NT2/D1 (cell line): ENCODE results near the gene CEP112.
"Not testable (repeated sequence)": the region's sequence is repeated elsewhere in the genome, so short reads cannot be mapped to it uniquely, and the experiment has no call there.

Source experiments
- DNase-seq: peaks from one replicate; pipeline ENCODE4 v3.0.0-alpha.2; 2011; ENCODE audit warnings: low read depth, low spot score
- H3K27me3 ChIP-seq: 2 replicates; pipeline ENCODE4 v1.6.0; 2011; ENCODE audit warnings: mild to moderate bottlenecking; ENCODE audit not compliant: insufficient read length, insufficient read depth
- H3K36me3 ChIP-seq: 2 replicates; pipeline ENCODE4 v1.6.1; 2011; ENCODE audit warnings: mild to moderate bottlenecking, low read length, mixed read lengths; ENCODE audit not compliant: insufficient read depth, insufficient read length
- H3K4me1 ChIP-seq: 2 replicates; pipeline ENCODE4 v1.5.1; 2011; ENCODE audit not compliant: insufficient read depth, insufficient read length
- H3K4me3 ChIP-seq: 2 replicates; pipeline ENCODE4 v1.5.1; 2011; ENCODE audit warnings: low read depth; ENCODE audit not compliant: insufficient read length
- H3K9ac ChIP-seq: 2 replicates; pipeline ENCODE4 v1.6.0; 2011; ENCODE audit warnings: low read depth; ENCODE audit not compliant: insufficient read length
- H3K9me3 ChIP-seq: 2 replicates; pipeline ENCODE4 v1.5.1; 2011; ENCODE audit warnings: mild to moderate bottlenecking, low read length; ENCODE audit not compliant: insufficient read depth
- SUZ12 ChIP-seq: IDR thresholded peaks from 2 replicates; pipeline ENCODE4 v1.6.1; 2011; ENCODE audit not compliant: insufficient read length, insufficient read depth; ENCODE audit errors: extremely low read depth
- YY1 ChIP-seq: IDR thresholded peaks from 2 replicates; pipeline ENCODE4 v1.6.1; 2011; ENCODE audit not compliant: insufficient read length, insufficient read depth
- ZNF274 ChIP-seq: IDR thresholded peaks from 2 replicates; pipeline ENCODE4 v1.6.1; 2011; ENCODE audit warnings: mild to moderate bottlenecking, low read depth, low read length

The CEP112 gene

GRCh38 chr17:65852911-65853310 is 339.0 kb downstream of the CEP112 start:
- DNase-seq: no peak
- no peak for TF ChIP-seq SUZ12
- TF ChIP-seq YY1: no peak
- no peak for TF ChIP-seq ZNF274
- no peaks in the 10 kb centered on the region for H3K4me1 ChIP-seq

GRCh38 chr17:65851965-65852736 is 339.8 kb downstream of the CEP112 start:
- DNase-seq: no peak
- Histone ChIP-seq H3K4me1 (no peaks in the 10 kb centered on the region), H3K4me3 (no peak overlapping the region), H3K9ac (no peak overlapping the region), H3K27me3 (no peaks in the 10 kb centered on the region), H3K9me3 (no peaks in the 10 kb centered on the region), H3K36me3 (no peaks in the 10 kb centered on the region)
- TF ChIP-seq SUZ12 (no peak), ZNF274 (no peak), YY1 (no peak)

More at GRCh38 chr17:65852911-65853310, 339.0 kb downstream of the CEP112 start:
- Histone ChIP-seq H3K9me3 (no peaks in the 10 kb centered on the region), H3K27me3 (no peaks in the 10 kb centered on the region), H3K9ac (no peak overlapping the region), H3K4me3 (no peak overlapping the region), H3K36me3 (no peaks in the 10 kb centered on the region)

DNA sequence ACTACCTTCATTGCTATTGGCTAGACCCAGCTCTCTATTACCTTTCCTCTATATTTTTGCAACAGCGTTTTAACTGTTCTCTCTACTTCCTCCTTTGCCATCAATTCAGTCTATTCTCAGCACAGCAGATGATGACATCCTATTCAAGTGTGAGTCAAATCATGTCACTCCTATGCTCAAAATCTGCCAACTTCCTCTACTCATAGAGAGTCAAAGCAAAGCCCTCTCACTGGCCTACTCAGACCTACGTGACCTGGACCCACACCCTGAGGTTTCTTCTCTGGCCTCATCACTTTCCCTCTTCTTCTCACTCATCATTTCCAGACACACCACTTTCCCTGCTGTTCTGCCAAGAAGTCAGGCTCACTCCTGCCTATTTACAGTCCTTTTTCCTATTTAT is 341.4 kb downstream of the CEP112 start:
- H3K36me3 ChIP-seq: no peaks in the 10 kb centered on the region
- H3K4me3 ChIP-seq: no peak overlapping the region
- no peak overlapping the region for H3K9ac ChIP-seq
- DNase-seq: no peak
- H3K4me1 ChIP-seq: no peaks in the 10 kb centered on the region
- no peaks in the 10 kb centered on the region for H3K9me3 ChIP-seq
- no peak for TF ChIP-seq SUZ12
- TF ChIP-seq YY1: no peak
- no peak for TF ChIP-seq ZNF274
- no peaks in the 10 kb centered on the region for H3K27me3 ChIP-seq

- Histone ChIP-seq H3K4me1 (no peaks in the 10 kb centered on the region), H3K9me3 (no peaks in the 10 kb centered on the region; the same call in 1 of the 2 replicates), H3K9ac (no peak overlapping the region), H3K36me3 (no peaks in the 10 kb centered on the region), H3K4me3 (no peak overlapping the region), H3K27me3 (no peaks in the 10 kb centered on the region)
- no peak for TF ChIP-seq YY1
- TF ChIP-seq ZNF274: no peak
- no peak for TF ChIP-seq SUZ12
- DNase-seq: no peak
Observed at GRCh38 chr17:65848751-65849150, 343.2 kb downstream of the CEP112 start.

- Histone ChIP-seq H3K4me1 (no peaks in the 10 kb centered on the region), H3K27me3 (no peaks in the 10 kb centered on the region), H3K9me3 (no peaks in the 10 kb centered on the region; the same call in none of the 2 replicates), H3K36me3 (no peaks in the 10 kb centered on the region), H3K4me3 (no peak overlapping the region), H3K9ac (no peak overlapping the region)
- TF ChIP-seq ZNF274 (no peak), YY1 (no peak), SUZ12 (no peak)
- DNase-seq: no peak
Observed at GRCh38 chr17:65841089-65841488, 350.8 kb downstream of the CEP112 start.

DNA sequence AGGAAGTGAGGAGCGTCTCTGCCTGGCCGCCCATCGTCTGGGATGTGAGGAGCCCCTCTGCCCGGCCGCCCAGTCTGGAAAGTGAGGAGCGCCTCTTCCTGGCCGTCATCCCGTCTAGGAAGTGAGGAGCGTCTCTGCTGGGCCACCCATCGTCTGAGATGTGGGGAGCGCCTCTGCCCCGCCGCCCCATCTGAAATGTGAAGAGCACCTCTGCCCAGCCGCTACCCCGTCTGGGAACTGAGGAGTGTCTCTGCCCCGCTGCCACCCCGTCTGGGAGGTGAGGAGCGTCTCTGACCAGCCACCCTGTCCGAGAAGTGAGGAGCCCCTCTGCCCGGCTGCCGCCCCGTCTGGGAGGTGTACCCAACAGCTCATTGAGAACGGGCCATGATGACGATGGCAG is 354.7 kb downstream of the CEP112 start:
- not testable (repeated sequence) for H3K36me3 ChIP-seq, H3K4me3 ChIP-seq, H3K27me3 ChIP-seq, H3K4me1 ChIP-seq, DNase-seq, H3K9ac ChIP-seq
- H3K9me3 ChIP-seq: peaks cover 17% of the 10 kb centered on the region

GRCh38 chr17:65833214-65833613 is 358.7 kb downstream of the CEP112 start:
- no peak for DNase-seq
- H3K9me3 ChIP-seq: peaks cover 30% of the 10 kb centered on the region

DNA sequence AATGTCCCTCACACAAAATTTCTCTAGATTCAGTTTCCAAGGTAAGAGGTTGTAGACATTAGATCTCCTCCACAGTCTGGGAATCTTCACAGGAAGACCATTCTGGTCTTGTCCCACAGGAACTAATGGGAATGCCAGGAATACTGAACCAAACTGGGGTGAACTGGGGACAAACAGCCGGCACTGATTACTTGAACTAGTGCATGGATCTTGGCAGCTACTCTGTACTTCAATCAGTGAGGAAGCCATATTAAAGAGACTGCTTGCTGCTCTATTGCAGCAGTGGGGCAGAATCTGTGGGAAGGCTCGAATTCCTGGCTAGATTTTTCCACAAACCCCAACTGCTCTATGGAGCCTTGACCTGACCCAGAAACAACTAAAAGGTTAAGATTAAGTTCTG is 361.6 kb downstream of the CEP112 start:
- no peaks in the 10 kb centered on the region for H3K36me3 ChIP-seq
- TF ChIP-seq YY1 (no peak), SUZ12 (no peak), ZNF274 (no peak)

More at GRCh38 chr17:65833214-65833613, 358.7 kb downstream of the CEP112 start:
- Histone ChIP-seq H3K4me3 (no peak overlapping the region), H3K36me3 (no peaks in the 10 kb centered on the region), H3K9ac (no peak overlapping the region), H3K4me1 (no peaks in the 10 kb centered on the region), H3K27me3 (no peaks in the 10 kb centered on the region)
- TF ChIP-seq ZNF274 (no peak), SUZ12 (no peak), YY1 (no peak)

DNA sequence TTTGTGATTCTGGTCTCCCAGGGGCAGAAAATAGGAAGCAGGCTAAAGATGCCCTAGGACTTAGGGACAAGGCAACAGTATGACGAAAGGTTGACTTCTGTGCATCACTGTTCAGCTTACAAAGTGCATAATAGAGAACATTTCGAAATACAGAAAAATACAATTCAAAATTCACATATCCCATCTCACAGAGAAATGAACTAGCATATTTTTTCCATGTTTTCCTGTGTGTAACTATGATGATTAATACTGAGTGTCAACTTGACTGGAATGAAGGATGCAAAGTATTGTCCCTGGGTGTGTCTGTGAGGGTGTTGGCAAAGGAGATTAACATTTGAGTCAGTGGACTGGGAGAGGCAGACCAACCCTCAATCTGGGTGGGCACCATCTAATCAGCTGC is 365.4 kb downstream of the CEP112 start:
- not testable (repeated sequence) for DNase-seq, H3K27me3 ChIP-seq, H3K4me3 ChIP-seq, H3K36me3 ChIP-seq, H3K9ac ChIP-seq, H3K4me1 ChIP-seq, H3K9me3 ChIP-seq

More for the DNA sequence above, 361.6 kb downstream of the CEP112 start:
- no peaks in the 10 kb centered on the region for H3K4me1 ChIP-seq
- peaks cover 32% of the 10 kb centered on the region for H3K9me3 ChIP-seq
- H3K27me3 ChIP-seq: no peaks in the 10 kb centered on the region
- no peak for DNase-seq
- H3K9ac ChIP-seq: no peak overlapping the region
- H3K4me3 ChIP-seq: no peak overlapping the region
